ENCODE measurements around the gene ARAP1. TPM values are rescaled to one million over a fixed set of nuclear protein-coding genes. Genes with fewer than 3 reads are reported as not detected.

ARAP1 gene
- total RNA-seq, 4 donors from 2014 or later: 53.8 to 126 (median 88.8) TPM

GRCh38 chr11:72686639-72687220 lies 65.5 kb downstream of the ARAP1 start:
- H3K4me1 ChIP-seq: peaks cover 40% of the 10 kb centered on the region
- no peak overlapping the region for H3K4me3 ChIP-seq
- peaks cover 64% of the 10 kb centered on the region for H3K36me3 ChIP-seq
- H3K27ac ChIP-seq: peak overlapping the region; percentile 64
- DNase-seq (ENCODE audit: low spot score in 2 of 2): no peak
- no peaks in the 10 kb centered on the region for H3K9me3 ChIP-seq
- H3K27me3 ChIP-seq: no peaks in the 10 kb centered on the region
- TF ChIP-seq POLR2A (IDR thresholded peaks at IDR 0.05) (no peak), EP300 (IDR thresholded peaks at IDR 0.05) (no peak), POLR2AphosphoS5 (IDR thresholded peaks at IDR 0.05) (no peak), CTCF (IDR thresholded peaks at IDR 0.05) (no peak)
- WGBS: 59% methylated on average over 8 of the region's 8 CpGs

GRCh38 chr11:72685560-72686480 lies 66.4 kb downstream of the ARAP1 start:
- Histone ChIP-seq H3K4me1 (peaks cover 49% of the 10 kb centered on the region), H3K4me3 (no peak overlapping the region), H3K27me3 (no peaks in the 10 kb centered on the region), H3K27ac (peak overlapping the region; percentile 71), H3K9me3 (no peaks in the 10 kb centered on the region), H3K36me3 (peaks cover 56% of the 10 kb centered on the region)
- TF ChIP-seq POLR2A (IDR thresholded peaks at IDR 0.05) (no peak), EP300 (IDR thresholded peaks at IDR 0.05) (no peak), CTCF (IDR thresholded peaks at IDR 0.05) (no peak), POLR2AphosphoS5 (IDR thresholded peaks at IDR 0.05) (peak in 1 of 3 donors; percentile 52)
- 55% methylated on average over 11 of the region's 24 CpGs for WGBS
- no peak for DNase-seq (ENCODE audit: low spot score in 2 of 2)

- Histone ChIP-seq H3K4me1 (peaks cover 50% of the 10 kb centered on the region), H3K27ac (no peak overlapping the region), H3K27me3 (peaks cover 1% of the 10 kb centered on the region), H3K4me3 (no peak overlapping the region), H3K9me3 (no peaks in the 10 kb centered on the region), H3K36me3 (peaks cover 41% of the 10 kb centered on the region)
- 20% methylated on average over 2 of the region's 9 CpGs for WGBS
- peak; percentile 82 to 90 for DNase-seq (ENCODE audit: low spot score in 2 of 2)
- TF ChIP-seq CTCF (IDR thresholded peaks at IDR 0.05) (peak; percentile 43 to 73), POLR2A (IDR thresholded peaks at IDR 0.05) (no peak)
Measured at GRCh38 chr11:72684236-72684912, 67.8 kb downstream of the ARAP1 start.

GRCh38 chr11:72683782-72684200 lies 68.4 kb downstream of the ARAP1 start:
- H3K27ac ChIP-seq: no peak overlapping the region
- 60% methylated on average over 1 of the region's 7 CpGs for WGBS
- H3K36me3 ChIP-seq: peaks cover 35% of the 10 kb centered on the region

More at GRCh38 chr11:72683782-72684200, 68.4 kb downstream of the ARAP1 start:
- peaks cover 48% of the 10 kb centered on the region for H3K4me1 ChIP-seq
- H3K27me3 ChIP-seq: peaks cover 4% of the 10 kb centered on the region
- no peak overlapping the region for H3K4me3 ChIP-seq
- TF ChIP-seq POLR2AphosphoS5 (IDR thresholded peaks at IDR 0.05): no peak
- peak; percentile 76 to 94 for TF ChIP-seq CTCF (IDR thresholded peaks at IDR 0.05)
- DNase-seq (ENCODE audit: low spot score in 2 of 2): peak in 1 of 2 donors; percentile 81
- H3K9me3 ChIP-seq: no peaks in the 10 kb centered on the region

All from suprapubic skin (tissue), 4 donors.